ENCODE results near the gene TMEM208.

The TMEM208 gene

GRCh38 chr16:67210069-67210937 lies 16.6 kb upstream of the TMEM208 start:
- no peak for DNase-seq

GRCh38 chr16:67211674-67212073 lies 15.3 kb upstream of the TMEM208 start:
- DNase-seq = no peak

GRCh38 chr16:67212766-67213165 lies 14.2 kb upstream of the TMEM208 start:
- no peak for DNase-seq

- no peak for DNase-seq
Observed at GRCh38 chr16:67213197-67214019, 13.5 kb upstream of the TMEM208 start.

- DNase-seq = no peak
Observed at GRCh38 chr16:67215706-67216105, 11.2 kb upstream of the TMEM208 start.

GRCh38 chr16:67216612-67217490 lies 10.1 kb upstream of the TMEM208 start:
- no peak for DNase-seq

GRCh38 chr16:67223992-67224391 lies 2.9 kb upstream of the TMEM208 start:
- no peak for DNase-seq

- no peak for DNase-seq
Observed at GRCh38 chr16:67226295-67226803, 581 bp upstream of the TMEM208 start.

GRCh38 chr16:67227567-67227921 lies 614 bp downstream of the TMEM208 start:
- no peak for DNase-seq

- no peak for DNase-seq
Observed at GRCh38 chr16:67228034-67228785, 1.3 kb downstream of the TMEM208 start.

- no peak for DNase-seq
Observed at GRCh38 chr16:67228905-67229304, 2.0 kb downstream of the TMEM208 start.

GRCh38 chr16:67229906-67230808 lies 3.2 kb downstream of the TMEM208 start:
- no peak for DNase-seq

GRCh38 chr16:67230809-67231660 lies 4.1 kb downstream of the TMEM208 start:
- no peak for DNase-seq

- DNase-seq = no peak
Observed at GRCh38 chr16:67233596-67233995, 6.7 kb downstream of the TMEM208 start.

GRCh38 chr16:67234180-67234597 lies 7.3 kb downstream of the TMEM208 start:
- no peak for DNase-seq

GRCh38 chr16:67235816-67236562 lies 9.1 kb downstream of the TMEM208 start:
- no peak for DNase-seq

- DNase-seq = no peak
Observed at GRCh38 chr16:67236563-67237395, 9.8 kb downstream of the TMEM208 start.
